ENCODE data around the gene DPP6. TPM values are rescaled to one million over a fixed set of nuclear protein-coding genes. Genes with fewer than 3 reads are reported as not detected.

The DPP6 gene
- total RNA-seq, 1 donor from 2014 or later = 2.2 TPM

- Mint-ChIP-seq H3K27me3 (ENCODE audit: low read depth) (no peaks in the 10 kb centered on the region), H3K36me3 (ENCODE audit: low read depth) (no peaks in the 10 kb centered on the region), H3K27ac (ENCODE audit: unreplicated experiment) (no peak overlapping the region), H3K4me3 (no peak overlapping the region), H3K9me3 (no peaks in the 10 kb centered on the region), H3K4me1 (peaks cover 6% of the 10 kb centered on the region)
- TF ChIP-seq CTCF (conservative IDR thresholded peaks at IDR 0.05) = no peak
- no peak for DNase-seq (ENCODE audit: low read depth, low spot score)
Observed at GRCh38 chr7:154429666-154430404, 377.6 kb downstream of the DPP6 start.

- no peak for TF ChIP-seq CTCF (conservative IDR thresholded peaks at IDR 0.05)
- H3K27ac Mint-ChIP-seq (ENCODE audit: unreplicated experiment) = no peak overlapping the region
- H3K36me3 Mint-ChIP-seq (ENCODE audit: low read depth) = no peaks in the 10 kb centered on the region
- peaks cover 6% of the 10 kb centered on the region for H3K4me1 Mint-ChIP-seq
- H3K4me3 Mint-ChIP-seq = no peak overlapping the region
- DNase-seq (ENCODE audit: low read depth, low spot score) = no peak
- no peaks in the 10 kb centered on the region for H3K9me3 Mint-ChIP-seq
- H3K27me3 Mint-ChIP-seq (ENCODE audit: low read depth) = no peaks in the 10 kb centered on the region
Observed at GRCh38 chr7:154430640-154431039, 378.4 kb downstream of the DPP6 start.

GRCh38 chr7:154431045-154431444, 378.8 kb downstream of the DPP6 start:
- H3K36me3 Mint-ChIP-seq (ENCODE audit: low read depth) = no peaks in the 10 kb centered on the region
- no peak for TF ChIP-seq CTCF (conservative IDR thresholded peaks at IDR 0.05)
- H3K4me1 Mint-ChIP-seq = peaks cover 6% of the 10 kb centered on the region
- H3K9me3 Mint-ChIP-seq = no peaks in the 10 kb centered on the region
- no peak overlapping the region for H3K27ac Mint-ChIP-seq (ENCODE audit: unreplicated experiment)
- no peaks in the 10 kb centered on the region for H3K27me3 Mint-ChIP-seq (ENCODE audit: low read depth)
- no peak for DNase-seq (ENCODE audit: low read depth, low spot score)
- no peak overlapping the region for H3K4me3 Mint-ChIP-seq

- no peaks in the 10 kb centered on the region for H3K36me3 Mint-ChIP-seq (ENCODE audit: low read depth)
- H3K4me1 Mint-ChIP-seq = no peaks in the 10 kb centered on the region
- no peaks in the 10 kb centered on the region for H3K27me3 Mint-ChIP-seq (ENCODE audit: low read depth)
- DNase-seq (ENCODE audit: low read depth, low spot score) = no peak
- no peaks in the 10 kb centered on the region for H3K9me3 Mint-ChIP-seq
- no peak overlapping the region for H3K27ac Mint-ChIP-seq (ENCODE audit: unreplicated experiment)
- TF ChIP-seq CTCF (conservative IDR thresholded peaks at IDR 0.05) = no peak
- no peak overlapping the region for H3K4me3 Mint-ChIP-seq
Observed at GRCh38 chr7:154433632-154434598, 381.7 kb downstream of the DPP6 start.

- Mint-ChIP-seq H3K9me3 (no peaks in the 10 kb centered on the region), H3K27ac (ENCODE audit: unreplicated experiment) (no peak overlapping the region), H3K4me3 (no peak overlapping the region), H3K27me3 (ENCODE audit: low read depth) (no peaks in the 10 kb centered on the region), H3K4me1 (no peaks in the 10 kb centered on the region), H3K36me3 (ENCODE audit: low read depth) (no peaks in the 10 kb centered on the region)
- DNase-seq (ENCODE audit: low read depth, low spot score) = no peak
- no peak for TF ChIP-seq CTCF (conservative IDR thresholded peaks at IDR 0.05)
Observed at GRCh38 chr7:154436560-154436959, 384.4 kb downstream of the DPP6 start.
